Measurements from ENCODE around the gene ANO6. TPM values are rescaled to one million over a fixed set of nuclear protein-coding genes. Genes with fewer than 3 reads are reported as not detected.

Gene ANO6
- total RNA-seq, 1 experiment from 2014 or later = 34.2 TPM

DNA sequence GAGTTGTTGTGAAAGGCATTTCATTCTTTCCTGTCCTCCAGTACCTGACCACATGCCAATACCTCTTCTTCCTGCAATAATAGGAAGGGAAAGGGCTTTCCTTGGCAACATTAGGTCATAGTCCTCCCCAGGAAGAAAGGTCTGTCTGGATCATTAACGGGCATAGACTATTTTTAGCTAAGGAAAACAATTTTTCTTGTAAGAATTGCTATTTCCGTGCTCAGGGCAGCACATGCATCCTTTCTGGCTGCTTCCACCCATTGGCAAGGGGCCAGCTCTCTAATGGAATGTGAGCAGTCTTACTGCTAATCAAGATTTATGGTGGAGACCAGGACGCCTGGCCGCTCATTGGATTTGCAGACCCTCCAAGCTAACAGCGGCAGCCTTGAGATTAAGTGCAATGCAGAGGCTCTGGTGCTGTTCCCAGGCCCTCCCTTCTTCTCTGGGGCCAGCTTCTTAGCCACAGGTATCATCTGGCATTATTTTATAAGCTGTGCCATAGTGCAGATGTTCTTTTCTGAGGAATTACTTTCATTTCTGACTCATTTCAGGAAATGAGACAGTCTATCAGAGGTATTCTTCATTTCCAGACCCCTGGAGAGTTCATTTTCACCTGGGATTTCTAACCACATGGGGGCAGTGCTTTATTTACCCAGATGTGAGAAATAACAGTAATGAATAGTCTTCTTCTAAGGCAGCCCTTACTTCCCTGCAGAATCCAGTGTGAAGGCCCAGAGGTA, 52.9 kb downstream of the ANO6 start:
- Mint-ChIP-seq H3K4me1 (ENCODE audit: low read depth, unreplicated experiment) (peaks cover 31% of the 10 kb centered on the region), H3K27me3 (ENCODE audit: unreplicated experiment) (no peaks in the 10 kb centered on the region), H3K9me3 (ENCODE audit: low read depth, unreplicated experiment) (no peaks in the 10 kb centered on the region), H3K4me3 (ENCODE audit: low read depth, unreplicated experiment) (peak overlapping the region; percentile 26), H3K36me3 (ENCODE audit: insufficient read depth, unreplicated experiment) (no peaks in the 10 kb centered on the region), H3K27ac (ENCODE audit: unreplicated experiment) (peak overlapping the region; percentile 50)
- CTCF ChIA-PET = interaction anchor here (1.2 to 1.7 kb wide), 3 partner anchors 51 to 99 kb away, joined by 3 to 8 read pairs (median 6); partner anchors contain the start of gene ANO6
- peak; percentile 76 for DNase-seq
- intact Hi-C loops (cut with micrococcal nuclease; ENCODE audit: unreplicated experiment) = loop anchor here (1.0 to 5.0 kb wide), 3 partner anchors 37 to 119 kb away; no protein-coding TSS in a partner anchor
- TF ChIP-seq, protein P1, sequence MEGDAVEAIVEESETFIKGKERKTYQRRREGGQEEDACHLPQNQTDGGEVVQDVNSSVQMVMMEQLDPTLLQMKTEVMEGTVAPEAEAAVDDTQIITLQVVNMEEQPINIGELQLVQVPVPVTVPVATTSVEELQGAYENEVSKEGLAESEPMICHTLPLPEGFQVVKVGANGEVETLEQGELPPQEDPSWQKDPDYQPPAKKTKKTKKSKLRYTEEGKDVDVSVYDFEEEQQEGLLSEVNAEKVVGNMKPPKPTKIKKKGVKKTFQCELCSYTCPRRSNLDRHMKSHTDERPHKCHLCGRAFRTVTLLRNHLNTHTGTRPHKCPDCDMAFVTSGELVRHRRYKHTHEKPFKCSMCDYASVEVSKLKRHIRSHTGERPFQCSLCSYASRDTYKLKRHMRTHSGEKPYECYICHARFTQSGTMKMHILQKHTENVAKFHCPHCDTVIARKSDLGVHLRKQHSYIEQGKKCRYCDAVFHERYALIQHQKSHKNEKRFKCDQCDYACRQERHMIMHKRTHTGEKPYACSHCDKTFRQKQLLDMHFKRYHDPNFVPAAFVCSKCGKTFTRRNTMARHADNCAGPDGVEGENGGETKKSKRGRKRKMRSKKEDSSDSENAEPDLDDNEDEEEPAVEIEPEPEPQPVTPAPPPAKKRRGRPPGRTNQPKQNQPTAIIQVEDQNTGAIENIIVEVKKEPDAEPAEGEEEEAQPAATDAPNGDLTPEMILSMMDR (IDR thresholded peaks at IDR 0.05; ENCODE audit: unreplicated experiment) = no peak
- no TSS peak for BruUV-seq (replicated peaks)

DNA sequence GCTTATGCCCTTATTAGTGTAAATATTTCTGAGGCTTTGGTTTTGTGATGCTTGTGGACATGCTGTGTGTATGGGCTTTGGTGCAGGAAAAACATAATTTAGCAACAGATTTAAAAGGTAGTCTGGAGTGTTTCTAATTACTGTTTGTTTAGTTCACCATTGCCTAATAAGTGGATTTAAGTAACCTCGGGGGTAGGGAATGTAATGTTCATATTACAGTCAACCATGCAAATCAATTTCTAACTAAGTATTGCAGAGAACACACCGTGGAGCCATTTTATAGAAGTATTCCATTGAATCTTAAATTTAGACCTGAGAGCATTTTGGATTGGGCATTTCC, 53.5 kb downstream of the ANO6 start:
- H3K27ac Mint-ChIP-seq (ENCODE audit: unreplicated experiment) = peak overlapping the region; percentile 50
- CTCF ChIA-PET = interaction anchor here (1.2 to 1.7 kb wide), 3 partner anchors 52 to 99 kb away, joined by 3 to 8 read pairs (median 6); partner anchors contain the start of gene ANO6
- H3K36me3 Mint-ChIP-seq (ENCODE audit: insufficient read depth, unreplicated experiment) = no peaks in the 10 kb centered on the region
- BruUV-seq (replicated peaks) = no TSS peak
- intact Hi-C loops (cut with micrococcal nuclease; ENCODE audit: unreplicated experiment) = loop anchor here (1.0 to 5.0 kb wide), 3 partner anchors 37 to 119 kb away; no protein-coding TSS in a partner anchor
- H3K4me3 Mint-ChIP-seq (ENCODE audit: low read depth, unreplicated experiment) = peak overlapping the region; percentile 26
- H3K27me3 Mint-ChIP-seq (ENCODE audit: unreplicated experiment) = no peaks in the 10 kb centered on the region
- no peaks in the 10 kb centered on the region for H3K9me3 Mint-ChIP-seq (ENCODE audit: low read depth, unreplicated experiment)
- H3K4me1 Mint-ChIP-seq (ENCODE audit: low read depth, unreplicated experiment) = peaks cover 31% of the 10 kb centered on the region
- no peak for DNase-seq
- TF ChIP-seq, protein P1 (IDR thresholded peaks at IDR 0.05; ENCODE audit: unreplicated experiment) = no peak

DNA sequence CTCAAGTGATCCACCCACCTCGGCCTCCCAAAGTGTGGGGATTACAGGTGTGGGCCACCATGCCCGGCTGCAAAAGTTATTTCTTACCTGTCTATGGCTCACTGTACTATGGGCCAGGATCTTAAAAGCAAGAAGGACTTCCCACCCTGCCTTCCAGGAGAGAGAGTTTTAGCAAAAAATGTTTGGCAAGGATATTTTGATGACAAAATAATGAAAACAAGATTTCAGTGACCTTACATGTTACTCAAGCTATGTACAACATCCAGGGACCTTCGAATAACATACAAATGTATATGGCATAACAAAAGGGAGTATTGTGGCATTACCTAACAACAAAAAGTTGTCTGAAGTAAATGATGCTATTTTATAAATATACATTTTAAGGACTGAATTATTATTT, 55.1 kb downstream of the ANO6 start:
- Mint-ChIP-seq H3K9me3 (ENCODE audit: low read depth, unreplicated experiment) (no peaks in the 10 kb centered on the region), H3K4me1 (ENCODE audit: low read depth, unreplicated experiment) (peaks cover 31% of the 10 kb centered on the region)
- CTCF ChIA-PET = no interaction called here

GRCh38 chr12:45273717-45274271, 57.9 kb downstream of the ANO6 start:
- Mint-ChIP-seq H3K27me3 (ENCODE audit: unreplicated experiment) (no peaks in the 10 kb centered on the region), H3K9me3 (ENCODE audit: low read depth, unreplicated experiment) (no peaks in the 10 kb centered on the region), H3K27ac (ENCODE audit: unreplicated experiment) (no peak overlapping the region), H3K4me1 (ENCODE audit: low read depth, unreplicated experiment) (peaks cover 35% of the 10 kb centered on the region), H3K4me3 (ENCODE audit: low read depth, unreplicated experiment) (no peak overlapping the region), H3K36me3 (ENCODE audit: insufficient read depth, unreplicated experiment) (no peaks in the 10 kb centered on the region)
- DNase-seq = peak; percentile 36
- TF ChIP-seq, protein P1 (IDR thresholded peaks at IDR 0.05; ENCODE audit: unreplicated experiment) = no peak
- intact Hi-C loops (cut with micrococcal nuclease; ENCODE audit: unreplicated experiment) = no loop called here
- CTCF ChIA-PET = interaction anchor here (1.0 kb wide), 1 partner anchor 41 kb away, joined by 6 read pairs; no protein-coding TSS in a partner anchor
- BruUV-seq (replicated peaks) = no TSS peak

More for the DNA sequence above, 55.1 kb downstream of the ANO6 start:
- DNase-seq = no peak
- Mint-ChIP-seq H3K36me3 (ENCODE audit: insufficient read depth, unreplicated experiment) (no peaks in the 10 kb centered on the region), H3K27ac (ENCODE audit: unreplicated experiment) (no peak overlapping the region), H3K27me3 (ENCODE audit: unreplicated experiment) (no peaks in the 10 kb centered on the region), H3K4me3 (ENCODE audit: low read depth, unreplicated experiment) (no peak overlapping the region)
- no TSS peak for BruUV-seq (replicated peaks)
- TF ChIP-seq, protein P1 (IDR thresholded peaks at IDR 0.05; ENCODE audit: unreplicated experiment) = no peak
- intact Hi-C loops (cut with micrococcal nuclease; ENCODE audit: unreplicated experiment) = no loop called here
